Retinal pigment epithelial cell (primary cell): ENCODE measurements around the gene TMEM271.

Experiments
- DNase-seq: peaks from one replicate; pipeline ENCODE4 v3.0.0-alpha.2; 2010; ENCODE audit warnings: low read depth
- H3K4me3 ChIP-seq: 2 replicates; pipeline ENCODE4 v1.5.1; 2011; ENCODE audit warnings: mild to moderate bottlenecking, low read length, control low read depth, moderate library complexity
- TF ChIP-seq, protein P1 (sequence below): conservative IDR thresholded peaks from 2 replicates; pipeline ENCODE4 v1.5.1; 2011; ENCODE audit warnings: low read depth, low read length, control low read depth, inconsistent platforms

The TMEM271 gene

DNA sequence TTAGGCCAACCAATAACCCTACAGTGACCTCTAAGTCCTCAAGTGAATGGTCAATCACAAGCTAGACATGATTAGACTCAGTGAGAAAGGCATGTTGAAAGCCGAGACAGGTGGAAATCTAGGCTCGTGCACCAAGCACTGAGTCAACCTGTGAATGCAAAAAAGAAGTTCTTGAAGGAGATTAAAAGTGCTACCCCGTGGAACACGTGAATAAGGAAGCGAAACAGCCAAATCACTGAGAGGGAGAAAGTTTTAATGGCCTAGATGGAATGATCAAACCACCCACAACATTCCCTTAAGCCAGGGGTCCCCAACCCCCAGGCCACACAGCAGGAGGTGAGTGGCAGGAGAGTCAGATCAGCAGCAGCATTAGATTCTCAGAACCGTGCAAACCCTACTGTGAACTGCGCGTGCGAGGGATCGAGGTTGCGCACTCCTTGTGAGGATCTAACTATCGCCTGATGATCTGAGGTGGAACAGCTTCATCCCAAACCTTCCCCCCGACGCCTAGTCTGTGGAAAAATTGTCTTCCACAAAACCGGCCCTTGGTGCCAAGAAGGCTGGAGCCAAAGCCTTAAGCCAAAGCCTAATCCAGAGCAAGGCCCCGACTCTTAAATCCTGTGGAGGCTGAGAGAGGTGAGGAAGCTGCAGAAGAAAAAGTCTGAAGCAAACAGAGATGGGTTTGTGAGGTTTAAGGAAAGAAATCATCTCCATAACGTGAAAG is 29.8 kb upstream of the TMEM271 start:
- DNase-seq, result no peak
- H3K4me3 ChIP-seq, result no peak overlapping the region
- TF ChIP-seq, protein P1, sequence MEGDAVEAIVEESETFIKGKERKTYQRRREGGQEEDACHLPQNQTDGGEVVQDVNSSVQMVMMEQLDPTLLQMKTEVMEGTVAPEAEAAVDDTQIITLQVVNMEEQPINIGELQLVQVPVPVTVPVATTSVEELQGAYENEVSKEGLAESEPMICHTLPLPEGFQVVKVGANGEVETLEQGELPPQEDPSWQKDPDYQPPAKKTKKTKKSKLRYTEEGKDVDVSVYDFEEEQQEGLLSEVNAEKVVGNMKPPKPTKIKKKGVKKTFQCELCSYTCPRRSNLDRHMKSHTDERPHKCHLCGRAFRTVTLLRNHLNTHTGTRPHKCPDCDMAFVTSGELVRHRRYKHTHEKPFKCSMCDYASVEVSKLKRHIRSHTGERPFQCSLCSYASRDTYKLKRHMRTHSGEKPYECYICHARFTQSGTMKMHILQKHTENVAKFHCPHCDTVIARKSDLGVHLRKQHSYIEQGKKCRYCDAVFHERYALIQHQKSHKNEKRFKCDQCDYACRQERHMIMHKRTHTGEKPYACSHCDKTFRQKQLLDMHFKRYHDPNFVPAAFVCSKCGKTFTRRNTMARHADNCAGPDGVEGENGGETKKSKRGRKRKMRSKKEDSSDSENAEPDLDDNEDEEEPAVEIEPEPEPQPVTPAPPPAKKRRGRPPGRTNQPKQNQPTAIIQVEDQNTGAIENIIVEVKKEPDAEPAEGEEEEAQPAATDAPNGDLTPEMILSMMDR, result no peak

- no peak overlapping the region for H3K4me3 ChIP-seq
- TF ChIP-seq, protein P1, result no peak
- DNase-seq, result no peak
Measured at GRCh38 chr4:604131-604530, 28.0 kb upstream of the TMEM271 start.

DNA sequence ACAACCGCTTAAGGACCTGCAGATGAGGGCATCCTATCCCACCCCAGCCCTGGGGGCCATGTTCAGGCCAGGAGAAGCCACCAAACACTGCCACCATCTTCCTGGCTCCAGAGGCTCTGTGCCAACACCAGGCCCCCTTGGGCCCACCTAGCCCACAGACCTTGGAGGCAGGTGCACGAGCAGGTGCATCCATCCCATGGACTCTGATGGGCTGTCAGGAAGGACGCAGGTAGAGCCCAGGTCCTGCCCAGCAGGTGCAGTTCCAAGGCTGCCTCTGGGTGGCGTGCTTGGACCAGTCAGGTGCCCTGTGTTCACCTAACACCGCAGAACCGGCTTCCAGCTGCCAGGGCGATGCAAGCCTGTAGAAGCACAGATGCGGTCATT is 26.5 kb upstream of the TMEM271 start:
- TF ChIP-seq, protein P1, result peak; percentile 59
- H3K4me3 ChIP-seq, result no peak overlapping the region
- no peak for DNase-seq

DNA sequence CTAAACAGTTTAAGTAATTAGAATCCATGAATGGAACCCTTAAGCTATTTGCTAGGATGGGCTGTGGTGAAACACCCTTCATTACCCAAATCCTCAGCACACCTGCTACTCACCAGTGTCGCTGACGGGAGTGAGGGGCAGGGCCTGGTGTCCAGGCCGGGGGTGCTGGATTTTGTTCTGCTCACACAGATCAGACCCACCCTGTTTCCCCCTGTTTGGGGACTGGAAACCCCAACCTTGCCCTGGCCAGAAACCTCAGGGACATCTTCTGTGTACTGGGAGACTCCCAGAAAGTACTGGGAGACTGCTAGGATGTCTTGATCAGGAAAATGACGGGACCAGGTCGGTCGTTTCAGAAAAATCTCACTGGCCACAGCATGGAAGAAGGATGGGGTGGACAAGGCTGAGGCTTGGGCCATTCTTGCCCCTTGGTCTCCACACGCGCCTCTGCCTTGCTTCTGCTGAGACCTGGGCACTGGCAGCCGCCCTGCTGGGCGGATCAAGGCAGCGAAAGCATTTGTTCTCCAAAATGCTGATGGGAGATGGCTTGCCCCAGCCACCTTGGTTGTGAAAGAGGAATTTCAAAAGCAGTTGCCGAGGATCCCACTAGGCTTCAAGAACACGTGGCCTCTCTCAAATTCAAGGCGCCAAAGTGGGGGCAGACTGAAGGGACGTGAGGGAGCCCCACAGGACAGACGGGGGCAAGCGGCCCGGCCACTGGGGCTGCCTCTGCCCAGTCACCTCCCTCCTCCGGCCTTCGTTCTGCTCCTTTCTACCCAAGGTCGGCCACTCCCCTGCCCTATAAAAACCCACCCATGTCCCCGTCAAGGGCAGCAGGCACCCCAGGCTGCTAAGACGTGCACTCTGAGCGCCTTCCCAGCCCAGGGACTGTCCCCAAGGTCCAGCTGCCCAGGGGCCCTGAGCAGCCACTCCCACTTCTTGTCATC is 25.8 kb upstream of the TMEM271 start:
- TF ChIP-seq, protein P1, result no peak
- no peak overlapping the region for H3K4me3 ChIP-seq
- DNase-seq, result no peak

DNA sequence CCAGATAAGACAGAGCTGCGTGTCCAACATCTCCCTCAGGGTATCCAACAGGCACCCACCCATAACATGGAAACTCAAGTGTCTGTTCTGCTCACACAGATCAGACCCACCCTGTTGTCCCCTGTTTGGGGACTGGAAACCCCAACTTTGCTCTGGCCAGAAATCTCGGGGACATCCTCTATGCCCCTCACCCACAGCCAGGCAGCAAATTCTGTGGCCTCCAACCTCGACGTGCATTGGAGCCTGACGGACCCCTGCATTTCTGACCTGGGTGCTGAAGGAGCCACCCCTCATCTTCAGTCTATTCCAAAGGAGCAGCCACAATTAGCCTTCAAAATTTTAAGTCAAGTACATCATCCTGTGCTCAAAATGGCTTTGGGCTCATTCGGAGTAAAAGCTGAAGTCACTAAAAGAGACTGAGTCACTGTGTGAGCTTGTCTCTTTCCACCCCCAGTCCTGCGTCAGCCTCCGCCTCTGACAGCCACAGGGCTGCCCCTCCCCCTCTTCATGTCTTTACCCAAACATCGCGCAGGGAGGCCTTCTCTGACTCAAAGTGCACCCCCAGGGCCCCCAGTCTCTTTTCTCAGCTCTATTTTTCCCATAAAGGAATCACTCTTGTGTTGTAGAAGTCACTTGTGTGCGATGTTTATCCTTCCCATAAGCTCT is 24.9 kb upstream of the TMEM271 start:
- no peak for DNase-seq
- H3K4me3 ChIP-seq, result no peak overlapping the region
- TF ChIP-seq, protein P1, result no peak

DNA sequence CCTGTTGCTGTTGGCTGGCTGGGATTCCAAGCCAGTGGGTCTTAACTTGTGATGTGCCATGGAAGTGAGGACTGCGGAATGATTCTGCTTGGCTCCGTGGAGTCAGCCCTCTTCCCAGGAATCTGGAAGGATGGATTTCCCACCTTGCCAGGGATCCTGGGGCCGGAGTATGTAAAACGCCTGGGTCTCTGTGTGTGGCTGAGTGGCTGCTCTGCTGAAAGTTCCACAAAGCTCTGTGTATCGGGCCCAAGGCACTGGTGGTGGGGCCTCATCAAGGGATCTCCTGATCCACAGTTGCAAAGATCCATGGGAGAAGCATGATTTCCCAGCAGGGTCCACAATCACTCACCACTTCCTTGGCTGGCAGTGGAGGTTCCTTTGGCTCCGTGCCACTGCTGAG is 24.1 kb upstream of the TMEM271 start:
- no peak for DNase-seq
- TF ChIP-seq, protein P1, result no peak
- no peak overlapping the region for H3K4me3 ChIP-seq
